Fibroblast of mammary gland (primary cell): ENCODE measurements around the gene TJP2.
A peak's percentile ranks its signal among the peaks of the same experiment; 100 is the strongest.
"Not testable (repeated sequence)": the region's sequence is repeated elsewhere in the genome, so short reads cannot be mapped to it uniquely, and the experiment has no call there.

Experiments used
- DNase-seq: peaks from one replicate; pipeline ENCODE4 v3.0.0-alpha.2; 2010; ENCODE audit warnings: low read depth
- H3K4me3 ChIP-seq: 2 replicates; pipeline ENCODE4 v1.5.1; 2011; ENCODE audit warnings: low read depth, mild to moderate bottlenecking, low read length, moderate library complexity; ENCODE audit not compliant: control insufficient read depth
- TF ChIP-seq, protein P1 (sequence below): conservative IDR thresholded peaks from 2 replicates; pipeline ENCODE4 v1.5.1; 2011; ENCODE audit warnings: low read depth, low read length, inconsistent platforms; ENCODE audit not compliant: control insufficient read depth, insufficient read depth

The TJP2 gene

DNA sequence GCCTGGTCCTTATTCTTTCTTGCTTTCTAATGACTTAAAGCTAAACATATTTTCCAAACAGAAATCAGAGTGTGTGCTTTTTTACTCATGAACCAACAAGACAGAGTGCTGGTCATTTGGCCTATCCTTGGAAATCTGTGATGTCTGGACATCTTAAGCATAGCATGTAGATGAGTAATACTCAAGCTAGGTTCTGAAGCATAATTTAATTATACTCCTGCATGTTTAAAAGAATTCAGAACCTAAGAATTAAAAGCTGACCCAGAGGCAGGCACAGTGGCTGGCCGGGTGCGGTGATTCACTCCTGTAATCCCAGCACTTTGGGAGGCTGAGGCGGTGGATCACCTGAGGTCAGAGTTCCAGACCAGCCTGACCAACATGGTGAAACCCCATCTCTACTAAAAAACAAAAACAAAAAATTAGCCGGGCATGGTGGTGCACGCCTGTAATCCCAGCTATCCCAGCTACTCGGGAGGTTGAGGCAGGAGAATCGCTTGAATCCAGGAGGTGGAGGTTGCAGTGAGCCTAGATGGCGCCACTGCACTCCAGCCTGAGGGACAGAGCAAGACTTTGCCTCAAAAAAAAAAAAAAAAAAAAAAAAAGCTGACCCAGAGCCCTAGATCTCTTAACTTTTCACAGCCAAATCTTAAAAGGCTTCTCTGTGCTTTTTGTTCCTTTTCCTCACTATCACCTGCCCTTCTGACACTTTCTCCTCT, 16.2 kb upstream of the TJP2 start:
- peak; percentile 58 for DNase-seq
- TF ChIP-seq, protein P1, sequence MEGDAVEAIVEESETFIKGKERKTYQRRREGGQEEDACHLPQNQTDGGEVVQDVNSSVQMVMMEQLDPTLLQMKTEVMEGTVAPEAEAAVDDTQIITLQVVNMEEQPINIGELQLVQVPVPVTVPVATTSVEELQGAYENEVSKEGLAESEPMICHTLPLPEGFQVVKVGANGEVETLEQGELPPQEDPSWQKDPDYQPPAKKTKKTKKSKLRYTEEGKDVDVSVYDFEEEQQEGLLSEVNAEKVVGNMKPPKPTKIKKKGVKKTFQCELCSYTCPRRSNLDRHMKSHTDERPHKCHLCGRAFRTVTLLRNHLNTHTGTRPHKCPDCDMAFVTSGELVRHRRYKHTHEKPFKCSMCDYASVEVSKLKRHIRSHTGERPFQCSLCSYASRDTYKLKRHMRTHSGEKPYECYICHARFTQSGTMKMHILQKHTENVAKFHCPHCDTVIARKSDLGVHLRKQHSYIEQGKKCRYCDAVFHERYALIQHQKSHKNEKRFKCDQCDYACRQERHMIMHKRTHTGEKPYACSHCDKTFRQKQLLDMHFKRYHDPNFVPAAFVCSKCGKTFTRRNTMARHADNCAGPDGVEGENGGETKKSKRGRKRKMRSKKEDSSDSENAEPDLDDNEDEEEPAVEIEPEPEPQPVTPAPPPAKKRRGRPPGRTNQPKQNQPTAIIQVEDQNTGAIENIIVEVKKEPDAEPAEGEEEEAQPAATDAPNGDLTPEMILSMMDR, result peak; percentile 23
- H3K4me3 ChIP-seq, result no peak overlapping the region

DNA sequence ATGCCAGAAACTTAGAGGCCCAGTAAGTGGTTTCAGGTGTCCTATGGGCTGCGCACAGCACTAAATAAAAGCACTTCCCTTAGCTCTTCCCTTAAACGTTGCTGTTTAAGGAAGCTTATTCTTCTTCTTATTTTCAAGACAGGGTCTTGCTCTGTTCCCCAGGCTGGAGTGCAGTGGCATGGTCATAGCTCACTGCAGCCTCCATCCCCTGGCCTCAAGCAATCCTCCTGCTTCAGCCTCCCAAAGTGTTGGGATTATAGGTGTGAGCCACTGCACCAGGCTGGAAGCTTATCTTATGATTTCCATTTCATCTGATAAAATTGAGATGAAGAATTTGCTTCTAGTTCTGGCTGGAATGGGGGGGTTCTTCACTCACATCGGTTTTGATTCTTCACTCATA, 15.6 kb upstream of the TJP2 start:
- TF ChIP-seq, protein P1, result no peak
- DNase-seq, result no peak
- H3K4me3 ChIP-seq, result no peak overlapping the region

DNA sequence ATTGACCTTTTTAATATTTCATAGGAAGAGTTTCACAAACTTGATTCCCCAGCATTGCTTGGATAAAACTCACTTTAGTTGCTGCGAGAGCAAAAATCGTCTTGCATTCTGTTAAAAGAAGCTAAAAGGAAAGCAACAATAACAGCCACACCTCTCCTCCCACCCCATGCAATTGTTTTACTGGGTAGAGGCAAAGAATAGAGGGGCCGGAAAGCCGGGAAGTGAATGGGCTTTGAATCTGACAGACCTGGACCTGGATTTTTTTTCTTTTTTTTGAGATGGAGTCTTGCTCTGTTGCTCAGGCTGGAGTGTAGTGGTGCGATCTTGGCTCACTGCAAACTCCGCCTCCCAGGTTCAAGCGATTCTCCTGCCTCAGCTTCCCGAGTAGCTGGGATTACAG, 9.5 kb upstream of the TJP2 start:
- H3K4me3 ChIP-seq, DNase-seq: not testable (repeated sequence)

DNA sequence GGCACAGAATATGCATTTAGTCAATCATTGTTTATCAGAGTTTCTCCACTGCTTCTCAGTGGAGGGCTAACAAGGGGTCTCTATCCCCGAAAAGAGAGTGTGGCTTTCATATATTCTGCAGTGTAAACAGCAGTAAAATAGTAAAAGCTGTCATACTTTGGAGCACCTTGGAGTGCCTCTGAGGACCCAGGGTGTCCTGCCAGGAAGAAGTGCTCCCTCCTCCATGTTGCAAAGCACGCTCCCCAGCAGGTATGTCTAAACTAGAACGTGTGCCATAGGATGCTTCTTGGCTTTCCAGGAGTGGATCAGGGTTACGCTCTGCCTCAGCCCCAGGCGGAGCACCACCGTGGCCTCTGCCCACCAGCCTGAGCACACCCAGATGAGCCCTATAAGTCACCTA, 8.5 kb upstream of the TJP2 start:
- no peak overlapping the region for H3K4me3 ChIP-seq
- TF ChIP-seq, protein P1, result no peak
- no peak for DNase-seq

DNA sequence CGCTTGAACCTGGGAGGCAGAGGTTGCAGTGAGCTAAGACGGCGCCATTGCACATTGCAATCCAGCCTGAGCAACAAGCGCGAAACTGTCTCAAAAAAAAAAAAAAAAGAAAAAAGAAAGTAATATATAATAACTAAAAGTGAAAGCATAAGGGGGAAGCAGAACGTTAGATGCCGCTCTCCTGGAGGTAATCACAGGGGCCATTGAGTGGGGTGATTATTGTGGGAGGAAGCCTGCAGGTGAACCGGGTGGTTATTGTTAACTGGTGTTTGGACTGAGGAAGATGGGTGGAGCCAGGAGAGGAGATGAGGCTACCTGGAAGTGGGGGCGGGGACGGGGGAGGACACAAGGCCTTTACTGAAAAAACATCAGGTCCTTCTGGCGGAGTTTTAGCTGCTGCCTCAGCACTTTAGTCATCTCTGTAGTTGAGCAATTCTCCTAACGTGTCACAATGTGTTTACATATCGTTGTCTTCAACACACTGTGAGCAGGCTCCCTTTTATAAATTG, 5.3 kb upstream of the TJP2 start:
- peak; percentile 78 for DNase-seq
- no peak overlapping the region for H3K4me3 ChIP-seq
- TF ChIP-seq, protein P1, result no peak

DNA sequence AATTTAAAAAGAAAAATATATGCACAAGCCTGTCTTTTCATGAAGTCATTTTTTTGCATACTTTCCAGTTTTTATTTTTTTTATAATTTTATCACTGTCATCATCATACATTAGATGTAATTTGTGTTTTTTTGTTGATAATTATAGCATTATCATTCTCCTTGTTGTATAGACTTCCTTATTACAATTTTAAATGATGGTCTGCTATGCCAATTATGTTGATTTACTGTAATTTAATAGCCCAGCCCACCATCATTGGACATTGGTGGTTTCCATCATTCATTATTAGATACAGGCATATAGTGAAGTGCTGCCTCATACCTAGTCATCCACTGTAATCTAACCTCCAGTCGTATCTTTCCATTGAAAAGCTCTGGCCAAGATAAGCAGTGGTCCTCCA, 3.8 kb upstream of the TJP2 start:
- no peak overlapping the region for H3K4me3 ChIP-seq
- TF ChIP-seq, protein P1, result no peak
- DNase-seq, result no peak

DNA sequence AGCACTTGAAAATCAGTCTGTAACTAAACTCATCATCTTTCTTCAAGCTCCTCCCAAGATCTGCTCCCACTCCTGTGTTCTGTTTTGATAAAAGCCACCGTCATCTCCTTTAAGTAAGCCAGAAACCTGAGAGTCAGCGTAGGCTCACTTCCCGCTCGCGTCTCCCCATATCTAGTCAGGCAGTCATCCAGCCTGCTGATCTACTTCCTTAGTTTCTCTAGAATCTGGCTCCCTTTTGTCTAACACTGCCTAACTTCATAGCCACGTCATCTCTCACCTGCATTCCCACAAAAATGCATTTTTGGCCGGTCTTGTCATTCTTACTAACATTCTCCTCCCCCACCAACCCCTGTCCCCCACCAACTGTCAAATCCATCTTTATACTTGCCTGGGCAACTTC, 3.0 kb upstream of the TJP2 start:
- DNase-seq, result peak; percentile 55
- no peak overlapping the region for H3K4me3 ChIP-seq

More for the DNA sequence above, 3.0 kb upstream of the TJP2 start:
- TF ChIP-seq, protein P1, result no peak
